WERI-Rb-1 (cell line): ENCODE data around the gene CLBA1.

Experiments used
- DNase-seq: peaks from one replicate; pipeline ENCODE4 v3.0.0-alpha.2; 2020
- H3K27ac ChIP-seq: fragments of 250-450 bp; sonication (Bioruptor Pico); 2 replicates; pipeline ENCODE4 v1.5.1; 2020; ENCODE audit warnings: mild to moderate bottlenecking, moderate library complexity
- H3K27me3 ChIP-seq: fragments of 250-450 bp; sonication (Bioruptor Pico); 2 replicates; pipeline ENCODE4 v1.5.1; 2021; ENCODE audit warnings: mild to moderate bottlenecking, low read depth, moderate library complexity; ENCODE audit not compliant: insufficient read depth, severe bottlenecking
- H3K36me3 ChIP-seq: fragments of 250-450 bp; sonication (Bioruptor Pico); 2 replicates; pipeline ENCODE4 v1.5.1; 2020; ENCODE audit warnings: mild to moderate bottlenecking, moderate library complexity
- H3K4me3 ChIP-seq: 2 replicates; pipeline ENCODE4 v1.5.1; 2011; ENCODE audit warnings: low read depth, mild to moderate bottlenecking, control low read depth, low read length
- H3K9me3 ChIP-seq: fragments of 250-450 bp; sonication (Bioruptor Pico); 2 replicates; pipeline ENCODE4 v1.5.1; 2021; ENCODE audit warnings: mild to moderate bottlenecking, moderate library complexity; ENCODE audit not compliant: severe bottlenecking
- TF ChIP-seq, protein P1 (sequence below): IDR thresholded peaks from 2 replicates; pipeline ENCODE4 v1.5.1; 2011; ENCODE audit warnings: low read depth, mild to moderate bottlenecking, control low read depth, inconsistent platforms, low read length

The CLBA1 gene

DNA sequence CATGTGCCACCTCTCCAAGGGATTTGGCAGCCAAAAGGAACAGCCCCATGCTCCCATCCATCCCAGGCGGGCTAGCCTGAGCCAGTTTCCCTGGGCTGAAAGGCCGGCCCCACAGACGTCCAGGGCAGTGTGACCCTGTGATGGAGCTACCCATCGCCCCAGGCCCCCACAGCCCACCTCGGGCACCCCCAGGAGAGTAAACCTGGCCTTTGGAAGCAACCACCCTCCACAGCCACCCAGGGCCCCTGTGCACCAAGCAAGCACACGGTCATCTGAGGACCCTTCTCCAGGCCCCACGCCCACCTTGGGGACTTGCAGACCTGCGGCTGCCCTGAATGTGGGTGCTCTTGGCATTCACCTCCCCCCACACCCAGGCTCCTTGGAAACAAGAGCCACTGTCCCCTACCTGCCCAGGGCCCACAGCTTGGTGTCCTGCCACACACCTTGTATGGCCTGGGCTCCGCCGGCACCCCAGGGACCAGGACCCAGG lies 15.8 kb upstream of the CLBA1 start:
- Histone ChIP-seq H3K9me3 (no peaks in the 10 kb centered on the region), H3K36me3 (no peaks in the 10 kb centered on the region), H3K27ac (no peak overlapping the region), H3K27me3 (no peaks in the 10 kb centered on the region), H3K4me3 (no peak overlapping the region)
- peak; percentile 2 for DNase-seq
- TF ChIP-seq, protein P1, sequence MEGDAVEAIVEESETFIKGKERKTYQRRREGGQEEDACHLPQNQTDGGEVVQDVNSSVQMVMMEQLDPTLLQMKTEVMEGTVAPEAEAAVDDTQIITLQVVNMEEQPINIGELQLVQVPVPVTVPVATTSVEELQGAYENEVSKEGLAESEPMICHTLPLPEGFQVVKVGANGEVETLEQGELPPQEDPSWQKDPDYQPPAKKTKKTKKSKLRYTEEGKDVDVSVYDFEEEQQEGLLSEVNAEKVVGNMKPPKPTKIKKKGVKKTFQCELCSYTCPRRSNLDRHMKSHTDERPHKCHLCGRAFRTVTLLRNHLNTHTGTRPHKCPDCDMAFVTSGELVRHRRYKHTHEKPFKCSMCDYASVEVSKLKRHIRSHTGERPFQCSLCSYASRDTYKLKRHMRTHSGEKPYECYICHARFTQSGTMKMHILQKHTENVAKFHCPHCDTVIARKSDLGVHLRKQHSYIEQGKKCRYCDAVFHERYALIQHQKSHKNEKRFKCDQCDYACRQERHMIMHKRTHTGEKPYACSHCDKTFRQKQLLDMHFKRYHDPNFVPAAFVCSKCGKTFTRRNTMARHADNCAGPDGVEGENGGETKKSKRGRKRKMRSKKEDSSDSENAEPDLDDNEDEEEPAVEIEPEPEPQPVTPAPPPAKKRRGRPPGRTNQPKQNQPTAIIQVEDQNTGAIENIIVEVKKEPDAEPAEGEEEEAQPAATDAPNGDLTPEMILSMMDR = no peak

- TF ChIP-seq, protein P1 = no peak
- Histone ChIP-seq H3K9me3 (no peaks in the 10 kb centered on the region), H3K36me3 (no peaks in the 10 kb centered on the region), H3K27ac (no peak overlapping the region), H3K4me3 (no peak overlapping the region), H3K27me3 (no peaks in the 10 kb centered on the region)
- peak; percentile 26 for DNase-seq
These were observed 15.1 kb upstream of the CLBA1 start for GRCh38 chr14:104970231-104971068.

DNA sequence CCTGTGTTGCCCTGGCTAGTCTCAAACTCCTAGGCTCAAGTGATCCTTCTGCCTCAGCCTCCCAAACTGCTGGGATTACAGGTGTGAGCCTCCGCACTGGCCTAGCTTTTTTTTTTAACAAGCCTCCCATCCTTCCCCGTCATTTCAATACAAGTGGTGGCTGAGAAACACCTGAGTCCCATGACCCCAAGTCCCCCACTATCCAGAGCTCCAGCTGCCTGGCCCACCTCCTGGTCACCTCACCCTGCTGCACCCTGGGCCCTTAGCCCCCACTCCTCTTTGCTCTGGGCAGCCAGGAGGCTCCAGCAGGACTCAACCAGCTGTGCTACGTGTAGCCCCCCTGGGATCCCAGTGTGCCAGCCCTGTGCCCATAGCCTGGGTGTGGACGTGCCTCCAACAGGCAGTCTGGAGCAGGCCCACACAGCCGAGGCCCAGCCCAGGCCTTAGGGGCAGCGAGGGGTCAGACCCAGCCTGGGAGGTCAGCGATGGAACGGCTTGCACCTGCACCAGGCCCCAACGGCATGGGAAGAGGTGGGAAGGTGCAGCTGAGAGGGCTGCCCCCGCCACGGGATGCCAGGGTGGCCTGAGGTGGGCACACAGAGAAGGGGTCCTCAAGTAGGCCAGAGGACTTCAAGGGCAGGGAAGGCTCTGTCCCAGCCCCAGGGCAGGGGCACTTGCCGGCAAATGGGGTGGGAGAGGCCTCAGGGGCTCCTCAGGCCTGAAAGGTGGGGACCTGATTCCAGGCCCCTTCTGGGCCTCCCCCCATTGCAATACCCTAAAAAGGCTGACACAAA lies 13.9 kb upstream of the CLBA1 start:
- Histone ChIP-seq H3K36me3 (no peaks in the 10 kb centered on the region), H3K4me3 (no peak overlapping the region), H3K27me3 (no peaks in the 10 kb centered on the region), H3K27ac (no peak overlapping the region), H3K9me3 (no peaks in the 10 kb centered on the region)
- TF ChIP-seq, protein P1 = no peak
- peak; percentile 6 for DNase-seq

GRCh38 chr14:104972301-104973134 lies 13.1 kb upstream of the CLBA1 start:
- H3K4me3 ChIP-seq = no peak overlapping the region
- DNase-seq = peak; percentile 6
- no peaks in the 10 kb centered on the region for H3K36me3 ChIP-seq
- no peaks in the 10 kb centered on the region for H3K27me3 ChIP-seq
- TF ChIP-seq, protein P1 = no peak
- no peak overlapping the region for H3K27ac ChIP-seq
- no peaks in the 10 kb centered on the region for H3K9me3 ChIP-seq

DNA sequence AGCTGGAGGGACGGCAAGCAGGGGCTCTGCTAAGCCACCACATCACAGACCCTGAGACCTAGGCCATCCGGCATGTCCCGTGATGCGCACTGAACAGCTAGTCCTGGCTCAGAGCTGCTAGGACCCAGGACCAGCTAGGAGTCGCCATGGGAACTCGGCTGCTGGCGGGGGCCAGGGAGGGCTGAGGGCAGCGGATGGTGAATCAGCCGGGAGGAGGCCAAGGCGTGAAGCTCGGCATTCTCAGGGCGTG lies 12.5 kb upstream of the CLBA1 start:
- no peak for DNase-seq
- TF ChIP-seq, protein P1 = no peak
- no peak overlapping the region for H3K27ac ChIP-seq
- H3K36me3 ChIP-seq = no peaks in the 10 kb centered on the region
- H3K4me3 ChIP-seq = no peak overlapping the region
- H3K9me3 ChIP-seq = no peaks in the 10 kb centered on the region
- H3K27me3 ChIP-seq = no peaks in the 10 kb centered on the region
